HG03457 (cell line): ENCODE results near the gene RBFOX2.

Experiments used
- ATAC-seq: cut with Tn5 transposase; IDR thresholded peaks from one replicate; pipeline ENCODE4 v1.9.1; 2021; ENCODE audit warnings: moderate number of reproducible peaks; ENCODE audit not compliant: unreplicated experiment

Gene RBFOX2

GRCh38 chr22:35904752-35905151 is 123.9 kb downstream of the RBFOX2 start:
- no peak for ATAC-seq

- ATAC-seq: no peak
Measured at GRCh38 chr22:35904336-35904692, 124.3 kb downstream of the RBFOX2 start.

- ATAC-seq: no peak
Measured at GRCh38 chr22:35903571-35904335, 124.9 kb downstream of the RBFOX2 start.

GRCh38 chr22:35900483-35901168 is 128.0 kb downstream of the RBFOX2 start:
- ATAC-seq: no peak

- ATAC-seq: no peak
Measured at GRCh38 chr22:35899736-35900135, 128.9 kb downstream of the RBFOX2 start.

GRCh38 chr22:35896111-35896705 is 132.4 kb downstream of the RBFOX2 start:
- ATAC-seq: no peak

GRCh38 chr22:35894937-35895708 is 133.5 kb downstream of the RBFOX2 start:
- no peak for ATAC-seq

- ATAC-seq: no peak
Measured at GRCh38 chr22:35894464-35894878, 134.2 kb downstream of the RBFOX2 start.

- no peak for ATAC-seq
Measured at GRCh38 chr22:35893698-35894097, 134.9 kb downstream of the RBFOX2 start.

GRCh38 chr22:35892192-35892591 is 136.4 kb downstream of the RBFOX2 start:
- no peak for ATAC-seq

GRCh38 chr22:35891442-35891841 is 137.2 kb downstream of the RBFOX2 start:
- no peak for ATAC-seq

GRCh38 chr22:35889071-35889470 is 139.6 kb downstream of the RBFOX2 start:
- no peak for ATAC-seq

GRCh38 chr22:35888181-35888870 is 140.3 kb downstream of the RBFOX2 start:
- ATAC-seq: no peak

GRCh38 chr22:35887296-35887875 is 141.2 kb downstream of the RBFOX2 start:
- ATAC-seq: no peak

- ATAC-seq: no peak
Measured at GRCh38 chr22:35886309-35886708, 142.3 kb downstream of the RBFOX2 start.

- ATAC-seq: no peak
Measured at GRCh38 chr22:35884529-35884928, 144.1 kb downstream of the RBFOX2 start.

- no peak for ATAC-seq
Measured at GRCh38 chr22:35883031-35883620, 145.5 kb downstream of the RBFOX2 start.

- no peak for ATAC-seq
Measured at GRCh38 chr22:35882211-35883030, 146.2 kb downstream of the RBFOX2 start.

GRCh38 chr22:35879351-35879750 is 149.3 kb downstream of the RBFOX2 start:
- no peak for ATAC-seq
